Neural progenitor cell (in vitro differentiated cells): ENCODE measurements around the gene POLR2E.

Source experiments
- EZH2 ChIP-seq: fragments of 200-600 bp; sonication (generic); IDR thresholded peaks from 2 replicates; pipeline ENCODE4 v1.6.1; 2017; ENCODE audit warnings: antibody characterized with exemption, mild to moderate bottlenecking, moderate library complexity
- EZH2phosphoT487 ChIP-seq: fragments of 200-600 bp; sonication (generic); IDR thresholded peaks from 2 replicates; pipeline ENCODE4 v1.6.1; 2017; ENCODE audit warnings: antibody characterized with exemption
- TF ChIP-seq, protein P1 (sequence below): fragments of 200-600 bp; sonication (generic); IDR thresholded peaks from 2 replicates; pipeline ENCODE4 v1.5.1; 2017; ENCODE audit warnings: antibody characterized with exemption, mild to moderate bottlenecking

DNA sequence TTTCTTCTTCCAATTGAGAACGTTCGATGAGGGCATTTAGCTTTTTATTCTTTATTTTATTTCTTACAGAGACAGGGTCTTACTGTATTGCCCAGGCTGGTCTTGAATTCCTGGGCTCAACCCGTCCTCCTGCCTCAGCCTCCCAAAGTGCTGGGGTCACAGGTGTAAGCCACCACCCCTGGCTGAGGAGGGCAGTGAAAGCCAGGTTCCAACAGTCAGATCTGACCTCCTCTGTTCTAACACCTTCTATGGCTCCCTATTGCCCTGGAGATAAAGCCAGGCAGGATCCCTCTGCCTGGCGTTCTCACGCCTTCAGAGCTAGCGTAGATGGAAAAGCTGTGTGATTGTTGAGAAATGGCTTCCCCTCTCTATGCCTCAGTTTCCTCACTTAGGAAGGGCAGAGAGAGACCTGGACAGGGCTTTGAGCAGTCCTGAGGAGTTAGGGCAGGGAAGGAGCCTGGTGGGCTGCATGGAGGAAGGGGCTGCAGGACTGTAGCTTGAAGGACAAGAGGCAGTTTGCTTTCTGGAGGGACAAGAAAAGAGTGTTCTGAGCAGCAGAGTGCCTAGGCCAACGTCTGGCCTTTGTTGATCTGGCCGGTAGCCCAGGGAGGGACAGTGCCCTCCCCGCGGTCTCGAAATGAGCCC is 22.7 kb downstream of the POLR2E start:
- TF ChIP-seq, protein P1, sequence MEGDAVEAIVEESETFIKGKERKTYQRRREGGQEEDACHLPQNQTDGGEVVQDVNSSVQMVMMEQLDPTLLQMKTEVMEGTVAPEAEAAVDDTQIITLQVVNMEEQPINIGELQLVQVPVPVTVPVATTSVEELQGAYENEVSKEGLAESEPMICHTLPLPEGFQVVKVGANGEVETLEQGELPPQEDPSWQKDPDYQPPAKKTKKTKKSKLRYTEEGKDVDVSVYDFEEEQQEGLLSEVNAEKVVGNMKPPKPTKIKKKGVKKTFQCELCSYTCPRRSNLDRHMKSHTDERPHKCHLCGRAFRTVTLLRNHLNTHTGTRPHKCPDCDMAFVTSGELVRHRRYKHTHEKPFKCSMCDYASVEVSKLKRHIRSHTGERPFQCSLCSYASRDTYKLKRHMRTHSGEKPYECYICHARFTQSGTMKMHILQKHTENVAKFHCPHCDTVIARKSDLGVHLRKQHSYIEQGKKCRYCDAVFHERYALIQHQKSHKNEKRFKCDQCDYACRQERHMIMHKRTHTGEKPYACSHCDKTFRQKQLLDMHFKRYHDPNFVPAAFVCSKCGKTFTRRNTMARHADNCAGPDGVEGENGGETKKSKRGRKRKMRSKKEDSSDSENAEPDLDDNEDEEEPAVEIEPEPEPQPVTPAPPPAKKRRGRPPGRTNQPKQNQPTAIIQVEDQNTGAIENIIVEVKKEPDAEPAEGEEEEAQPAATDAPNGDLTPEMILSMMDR: no peak
- TF ChIP-seq EZH2: no peak
- no peak for TF ChIP-seq EZH2phosphoT487
